ENCODE data around the gene AKAP12. TPM values are rescaled to one million over a fixed set of nuclear protein-coding genes. Genes with fewer than 3 reads are reported as not detected.

The AKAP12 gene
- total RNA-seq, 1 donor from 2014 or later: 736 TPM

- Mint-ChIP-seq H3K9me3 (peaks cover 6% of the 10 kb centered on the region), H3K27ac (peak overlapping the region; percentile 81), H3K4me1 (peaks cover 74% of the 10 kb centered on the region), H3K36me3 (peaks cover 46% of the 10 kb centered on the region), H3K4me3 (no peak overlapping the region), H3K27me3 (ENCODE audit: low read depth) (no peaks in the 10 kb centered on the region)
- TF ChIP-seq, protein P1, sequence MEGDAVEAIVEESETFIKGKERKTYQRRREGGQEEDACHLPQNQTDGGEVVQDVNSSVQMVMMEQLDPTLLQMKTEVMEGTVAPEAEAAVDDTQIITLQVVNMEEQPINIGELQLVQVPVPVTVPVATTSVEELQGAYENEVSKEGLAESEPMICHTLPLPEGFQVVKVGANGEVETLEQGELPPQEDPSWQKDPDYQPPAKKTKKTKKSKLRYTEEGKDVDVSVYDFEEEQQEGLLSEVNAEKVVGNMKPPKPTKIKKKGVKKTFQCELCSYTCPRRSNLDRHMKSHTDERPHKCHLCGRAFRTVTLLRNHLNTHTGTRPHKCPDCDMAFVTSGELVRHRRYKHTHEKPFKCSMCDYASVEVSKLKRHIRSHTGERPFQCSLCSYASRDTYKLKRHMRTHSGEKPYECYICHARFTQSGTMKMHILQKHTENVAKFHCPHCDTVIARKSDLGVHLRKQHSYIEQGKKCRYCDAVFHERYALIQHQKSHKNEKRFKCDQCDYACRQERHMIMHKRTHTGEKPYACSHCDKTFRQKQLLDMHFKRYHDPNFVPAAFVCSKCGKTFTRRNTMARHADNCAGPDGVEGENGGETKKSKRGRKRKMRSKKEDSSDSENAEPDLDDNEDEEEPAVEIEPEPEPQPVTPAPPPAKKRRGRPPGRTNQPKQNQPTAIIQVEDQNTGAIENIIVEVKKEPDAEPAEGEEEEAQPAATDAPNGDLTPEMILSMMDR (IDR thresholded peaks at IDR 0.05; ENCODE audit: unreplicated experiment): no peak
- DNase-seq (ENCODE audit: low spot score in 2 of 2, unreplicated experiment in 2 of 2): no peak
Observed at GRCh38 chr6:151320140-151320539, 80.4 kb downstream of the AKAP12 start.

DNA sequence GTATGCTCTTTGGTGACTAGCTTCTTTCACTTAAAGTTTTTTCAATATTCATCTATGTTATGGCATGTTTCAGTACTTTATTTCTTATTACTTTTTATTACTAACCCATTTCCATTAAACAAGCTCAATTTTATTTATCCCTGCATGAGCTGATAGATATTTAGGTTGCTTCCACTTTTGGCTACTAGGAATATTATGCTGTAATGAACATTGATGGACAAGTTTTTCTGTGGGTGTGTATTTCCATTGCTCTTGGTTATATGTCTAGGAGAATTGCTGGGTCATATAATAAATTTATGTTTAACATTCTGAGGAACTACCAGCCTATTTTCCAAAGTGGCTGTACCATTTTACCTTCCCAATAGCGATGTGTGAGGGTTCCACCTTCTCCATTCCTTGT is 81.7 kb downstream of the AKAP12 start:
- H3K36me3 Mint-ChIP-seq: peaks cover 33% of the 10 kb centered on the region
- TF ChIP-seq, protein P1 (IDR thresholded peaks at IDR 0.05; ENCODE audit: unreplicated experiment): no peak
- H3K4me1 Mint-ChIP-seq: peaks cover 73% of the 10 kb centered on the region
- no peak for DNase-seq (ENCODE audit: low spot score in 2 of 2, unreplicated experiment in 2 of 2)
- peak overlapping the region; percentile 81 for H3K27ac Mint-ChIP-seq
- no peaks in the 10 kb centered on the region for H3K27me3 Mint-ChIP-seq (ENCODE audit: low read depth)
- peaks cover 6% of the 10 kb centered on the region for H3K9me3 Mint-ChIP-seq
- H3K4me3 Mint-ChIP-seq: no peak overlapping the region

DNA sequence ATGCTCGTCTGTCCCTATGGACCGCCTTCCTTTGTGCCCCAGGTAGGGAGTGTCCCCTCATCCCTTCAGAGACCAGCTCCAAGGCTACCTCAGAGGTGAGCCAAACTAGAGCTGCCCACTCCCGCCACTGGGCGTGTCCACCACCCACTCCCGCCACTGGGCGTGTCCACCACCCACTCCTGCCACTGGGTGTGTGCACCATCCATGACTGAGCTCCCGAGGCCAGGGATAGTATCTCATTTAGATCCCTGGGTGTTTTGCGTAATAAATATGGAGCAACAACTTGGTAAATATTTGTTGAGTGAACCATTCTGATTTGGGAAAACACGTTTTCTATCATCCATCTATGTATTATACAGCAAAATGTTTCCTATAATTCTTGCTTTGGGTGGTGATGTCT is 82.8 kb downstream of the AKAP12 start:
- peaks cover 6% of the 10 kb centered on the region for H3K9me3 Mint-ChIP-seq
- H3K4me3 Mint-ChIP-seq: no peak overlapping the region
- peak overlapping the region; percentile 83 for H3K27ac Mint-ChIP-seq
- TF ChIP-seq, protein P1 (IDR thresholded peaks at IDR 0.05; ENCODE audit: unreplicated experiment): no peak
- H3K27me3 Mint-ChIP-seq (ENCODE audit: low read depth): no peaks in the 10 kb centered on the region
- no peak for DNase-seq (ENCODE audit: low spot score in 2 of 2, unreplicated experiment in 2 of 2)
- H3K4me1 Mint-ChIP-seq: peaks cover 72% of the 10 kb centered on the region
- H3K36me3 Mint-ChIP-seq: peaks cover 36% of the 10 kb centered on the region

DNA sequence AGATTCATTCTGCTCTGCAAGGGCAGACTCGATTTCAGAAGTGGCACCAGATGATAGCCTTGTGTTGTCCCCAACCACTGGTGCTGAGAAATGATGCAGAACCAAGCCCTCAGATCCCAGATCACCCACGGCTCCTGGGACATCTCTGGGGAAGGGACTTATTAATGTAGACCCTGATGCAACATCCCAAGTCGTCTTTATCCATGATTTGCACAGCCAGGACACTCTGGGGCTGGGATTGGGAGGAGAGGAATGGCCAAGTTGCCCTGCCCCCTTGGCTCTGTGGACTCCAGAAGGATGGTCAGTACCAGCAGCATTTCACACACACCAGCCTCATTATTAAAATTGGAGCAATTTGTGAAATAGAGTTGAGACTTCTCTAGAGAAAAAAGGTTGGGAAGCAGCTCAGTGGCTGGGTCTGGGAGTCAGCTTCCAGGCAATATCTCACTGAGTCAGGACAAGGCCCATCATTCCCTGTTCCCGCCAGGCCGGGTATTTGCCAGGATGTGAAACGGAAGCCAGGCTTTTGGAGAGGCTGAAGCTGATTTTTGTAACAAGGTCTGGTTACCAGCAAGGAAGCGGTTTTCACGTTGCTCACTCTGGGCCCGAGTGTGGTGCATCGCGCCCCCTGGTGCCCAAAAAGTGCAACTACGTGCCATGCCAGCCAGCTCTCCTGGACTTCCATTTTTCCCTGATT is 84.2 kb downstream of the AKAP12 start:
- peak overlapping the region; percentile 41 for H3K4me3 Mint-ChIP-seq
- H3K4me1 Mint-ChIP-seq: peaks cover 67% of the 10 kb centered on the region
- TF ChIP-seq, protein P1 (IDR thresholded peaks at IDR 0.05; ENCODE audit: unreplicated experiment): peak; percentile 99
- H3K9me3 Mint-ChIP-seq: peaks cover 6% of the 10 kb centered on the region
- H3K36me3 Mint-ChIP-seq: peaks cover 38% of the 10 kb centered on the region
- DNase-seq (ENCODE audit: low spot score in 2 of 2, unreplicated experiment in 2 of 2): peak; percentile 62 to 92
- peak overlapping the region; percentile 83 for H3K27ac Mint-ChIP-seq
- no peaks in the 10 kb centered on the region for H3K27me3 Mint-ChIP-seq (ENCODE audit: low read depth)

DNA sequence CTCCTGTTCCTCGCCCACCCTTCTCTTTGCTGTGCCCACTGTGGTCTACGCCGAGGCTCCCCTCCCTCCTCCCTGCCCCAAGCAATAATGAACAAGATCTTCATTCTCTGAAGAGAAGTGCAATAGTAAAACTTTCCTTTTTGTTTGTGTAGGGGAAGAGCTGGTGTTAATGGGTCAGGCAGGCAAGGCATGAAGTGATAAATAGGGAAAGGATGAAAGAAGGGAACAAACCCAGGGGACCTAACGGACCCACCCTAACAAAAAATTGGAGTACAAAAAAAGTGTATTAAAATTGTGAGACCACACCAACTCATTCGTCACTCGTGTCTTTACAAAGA is 84.7 kb downstream of the AKAP12 start:
- Mint-ChIP-seq H3K4me1 (peaks cover 68% of the 10 kb centered on the region), H3K27me3 (ENCODE audit: low read depth) (no peaks in the 10 kb centered on the region), H3K9me3 (peaks cover 6% of the 10 kb centered on the region), H3K4me3 (peak overlapping the region; percentile 41), H3K36me3 (peaks cover 37% of the 10 kb centered on the region), H3K27ac (peak overlapping the region; percentile 83)
- TF ChIP-seq, protein P1 (IDR thresholded peaks at IDR 0.05; ENCODE audit: unreplicated experiment): peak; percentile 58
- DNase-seq (ENCODE audit: low spot score in 2 of 2, unreplicated experiment in 2 of 2): no peak
